Glutamatergic neuron (in vitro differentiated cells): Measurements from ENCODE around the gene LRCH2. TPM values are rescaled to one million over a fixed set of nuclear protein-coding genes. Genes with fewer than 3 reads are reported as not detected.

Experiments used
- DNase-seq: peaks from one replicate; pipeline ENCODE4 v3.0.0; 2022
- H3K27ac Mint-ChIP-seq: one replicate; pipeline ENCODE4 v1.8.0; 2020; ENCODE audit warnings: mild to moderate bottlenecking, mixed read lengths, inconsistent platforms; ENCODE audit not compliant: unreplicated experiment
- H3K27me3 Mint-ChIP-seq: one replicate; pipeline ENCODE4 v1.8.0; 2020; ENCODE audit warnings: mild to moderate bottlenecking, moderate library complexity, mixed read lengths, inconsistent platforms; ENCODE audit not compliant: unreplicated experiment
- H3K36me3 Mint-ChIP-seq: one replicate; pipeline ENCODE4 v1.8.0; 2020; ENCODE audit warnings: mild to moderate bottlenecking, mixed read lengths, inconsistent platforms; ENCODE audit not compliant: unreplicated experiment
- H3K4me1 Mint-ChIP-seq: one replicate; pipeline ENCODE4 v1.8.0; 2020; ENCODE audit warnings: mild to moderate bottlenecking, low read depth, mixed read lengths, inconsistent platforms; ENCODE audit not compliant: unreplicated experiment
- H3K4me3 Mint-ChIP-seq: one replicate; pipeline ENCODE4 v1.8.0; 2020; ENCODE audit warnings: mild to moderate bottlenecking, mixed read lengths, inconsistent platforms; ENCODE audit not compliant: unreplicated experiment
- H3K9me3 Mint-ChIP-seq: one replicate; pipeline ENCODE4 v1.8.0; 2020; ENCODE audit warnings: mild to moderate bottlenecking, moderate library complexity, mixed read lengths, inconsistent platforms; ENCODE audit not compliant: unreplicated experiment
- total RNA-seq: library from RNA; stranded (reverse); fragmentation: NEBNext Ultra II Directional; extraction: Animal tissue kit (Norgen Biotek cat#: 25700); gene quantifications from one replicate; pipeline ENCODE4 v1.2.1, GENCODE V29; 2021; ENCODE audit not compliant: unreplicated experiment
- TF ChIP-seq, protein P1 (sequence below): fragments of 200-600 bp; sonication (generic); IDR thresholded peaks from one replicate; pipeline ENCODE4 v1.5.0; 2021; ENCODE audit not compliant: partially characterized antibody, unreplicated experiment

The LRCH2 gene
- total RNA-seq, 1 donor from 2014 or later = 24.2 TPM

DNA sequence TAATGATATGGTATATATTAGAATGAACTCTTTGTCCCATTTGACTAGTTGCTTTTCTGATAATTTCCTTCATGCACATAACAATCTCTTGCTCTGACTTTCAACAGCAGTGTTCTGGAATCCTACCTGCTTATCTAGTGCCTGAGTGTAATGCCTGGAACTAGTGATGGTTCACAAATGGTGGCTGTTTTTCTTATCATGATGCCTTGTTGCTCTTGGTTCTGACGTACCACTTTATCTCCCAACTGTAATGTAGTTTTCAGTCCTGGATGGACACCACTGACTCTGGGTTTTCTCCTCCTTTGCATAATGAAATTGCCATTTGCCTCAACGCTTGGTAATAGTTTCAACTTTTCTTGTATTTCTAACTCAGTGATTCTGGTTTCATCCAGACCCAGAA, 30.1 kb upstream of the LRCH2 start:
- no peaks in the 10 kb centered on the region for H3K4me1 Mint-ChIP-seq
- TF ChIP-seq, protein P1, sequence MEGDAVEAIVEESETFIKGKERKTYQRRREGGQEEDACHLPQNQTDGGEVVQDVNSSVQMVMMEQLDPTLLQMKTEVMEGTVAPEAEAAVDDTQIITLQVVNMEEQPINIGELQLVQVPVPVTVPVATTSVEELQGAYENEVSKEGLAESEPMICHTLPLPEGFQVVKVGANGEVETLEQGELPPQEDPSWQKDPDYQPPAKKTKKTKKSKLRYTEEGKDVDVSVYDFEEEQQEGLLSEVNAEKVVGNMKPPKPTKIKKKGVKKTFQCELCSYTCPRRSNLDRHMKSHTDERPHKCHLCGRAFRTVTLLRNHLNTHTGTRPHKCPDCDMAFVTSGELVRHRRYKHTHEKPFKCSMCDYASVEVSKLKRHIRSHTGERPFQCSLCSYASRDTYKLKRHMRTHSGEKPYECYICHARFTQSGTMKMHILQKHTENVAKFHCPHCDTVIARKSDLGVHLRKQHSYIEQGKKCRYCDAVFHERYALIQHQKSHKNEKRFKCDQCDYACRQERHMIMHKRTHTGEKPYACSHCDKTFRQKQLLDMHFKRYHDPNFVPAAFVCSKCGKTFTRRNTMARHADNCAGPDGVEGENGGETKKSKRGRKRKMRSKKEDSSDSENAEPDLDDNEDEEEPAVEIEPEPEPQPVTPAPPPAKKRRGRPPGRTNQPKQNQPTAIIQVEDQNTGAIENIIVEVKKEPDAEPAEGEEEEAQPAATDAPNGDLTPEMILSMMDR = no peak
- no peak for DNase-seq
- H3K9me3 Mint-ChIP-seq = no peaks in the 10 kb centered on the region
- no peaks in the 10 kb centered on the region for H3K27me3 Mint-ChIP-seq
- no peak overlapping the region for H3K4me3 Mint-ChIP-seq
- H3K36me3 Mint-ChIP-seq = no peaks in the 10 kb centered on the region
- no peak overlapping the region for H3K27ac Mint-ChIP-seq

DNA sequence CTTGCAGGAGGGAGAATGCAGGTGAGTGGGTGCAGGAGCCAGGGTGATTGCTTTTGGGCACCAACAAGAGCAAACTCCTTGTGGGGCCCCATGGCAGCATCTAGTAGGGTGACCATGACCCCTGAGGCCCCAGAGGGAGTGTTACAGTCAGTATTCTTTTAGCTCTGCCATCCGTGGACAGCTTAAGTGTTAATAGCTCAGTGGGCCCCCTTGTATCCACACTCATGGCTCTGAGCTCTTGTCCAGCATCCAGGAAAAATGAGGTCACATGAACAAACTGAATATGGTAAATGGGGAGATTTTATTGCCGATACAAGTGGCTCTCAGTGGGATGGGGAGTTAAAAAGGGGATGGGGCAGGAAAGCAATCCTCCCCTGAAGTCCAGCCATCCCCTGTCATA, 27.3 kb upstream of the LRCH2 start:
- DNase-seq = no peak
- no peaks in the 10 kb centered on the region for H3K9me3 Mint-ChIP-seq
- H3K36me3 Mint-ChIP-seq = no peaks in the 10 kb centered on the region
- no peak overlapping the region for H3K4me3 Mint-ChIP-seq
- H3K27me3 Mint-ChIP-seq = no peaks in the 10 kb centered on the region
- no peak overlapping the region for H3K27ac Mint-ChIP-seq
- TF ChIP-seq, protein P1 = no peak
- H3K4me1 Mint-ChIP-seq = no peaks in the 10 kb centered on the region

DNA sequence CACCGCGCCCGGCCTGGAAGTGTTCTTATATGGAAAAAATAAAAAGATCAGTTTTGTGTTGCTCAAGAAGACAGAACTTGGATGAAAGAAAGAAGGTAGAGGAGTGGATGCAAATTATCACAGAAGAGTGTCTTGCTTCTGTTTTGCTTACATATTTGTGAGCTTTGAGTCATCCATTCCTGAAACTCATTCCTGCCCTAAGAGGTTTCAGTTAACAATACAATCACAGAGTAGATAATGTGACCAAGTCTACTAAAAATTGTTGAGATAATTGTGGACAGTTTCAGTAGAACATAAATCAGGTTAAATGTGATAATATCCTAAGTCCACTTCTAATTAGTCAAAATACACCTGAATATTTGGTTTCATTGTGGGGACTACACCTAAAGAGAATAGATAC, 26.4 kb upstream of the LRCH2 start:
- no peaks in the 10 kb centered on the region for H3K9me3 Mint-ChIP-seq
- no peak overlapping the region for H3K4me3 Mint-ChIP-seq
- no peaks in the 10 kb centered on the region for H3K27me3 Mint-ChIP-seq
- no peaks in the 10 kb centered on the region for H3K4me1 Mint-ChIP-seq
- TF ChIP-seq, protein P1 = no peak
- no peak for DNase-seq
- H3K36me3 Mint-ChIP-seq = no peaks in the 10 kb centered on the region
- no peak overlapping the region for H3K27ac Mint-ChIP-seq

DNA sequence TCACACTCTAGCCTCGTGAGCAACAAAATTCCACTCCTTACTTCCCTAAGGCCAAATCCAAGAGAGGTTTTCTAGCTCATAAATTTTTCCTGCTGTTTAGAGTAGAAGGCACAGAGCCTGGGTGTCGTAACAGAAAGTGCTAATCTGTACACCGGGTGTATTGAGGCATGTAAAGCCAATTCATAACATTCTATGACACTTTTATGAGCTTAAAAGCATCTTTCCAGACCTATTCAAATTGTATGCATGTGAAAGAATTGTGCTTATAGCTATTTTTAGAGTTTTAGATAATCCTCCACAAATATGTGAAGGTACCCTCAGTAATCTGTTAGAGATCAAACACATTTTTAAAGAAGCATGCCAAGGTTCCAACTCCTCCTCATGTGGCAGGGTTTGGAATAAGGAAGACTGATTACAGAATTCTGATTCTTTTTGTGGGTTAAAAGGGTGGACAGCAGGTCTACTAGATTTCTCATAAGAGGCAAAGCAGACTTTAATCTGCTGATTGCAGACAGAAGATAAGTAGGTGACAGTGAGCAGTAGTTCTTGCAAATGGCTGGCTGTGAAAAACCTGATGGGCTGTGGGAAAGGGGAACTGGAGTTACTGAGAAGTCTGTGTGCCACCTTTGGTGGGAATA, 25.5 kb upstream of the LRCH2 start:
- no peak overlapping the region for H3K27ac Mint-ChIP-seq
- H3K36me3 Mint-ChIP-seq = no peaks in the 10 kb centered on the region
- TF ChIP-seq, protein P1 = no peak
- no peaks in the 10 kb centered on the region for H3K9me3 Mint-ChIP-seq
- no peak overlapping the region for H3K4me3 Mint-ChIP-seq
- DNase-seq = no peak
- no peaks in the 10 kb centered on the region for H3K27me3 Mint-ChIP-seq
- no peaks in the 10 kb centered on the region for H3K4me1 Mint-ChIP-seq

DNA sequence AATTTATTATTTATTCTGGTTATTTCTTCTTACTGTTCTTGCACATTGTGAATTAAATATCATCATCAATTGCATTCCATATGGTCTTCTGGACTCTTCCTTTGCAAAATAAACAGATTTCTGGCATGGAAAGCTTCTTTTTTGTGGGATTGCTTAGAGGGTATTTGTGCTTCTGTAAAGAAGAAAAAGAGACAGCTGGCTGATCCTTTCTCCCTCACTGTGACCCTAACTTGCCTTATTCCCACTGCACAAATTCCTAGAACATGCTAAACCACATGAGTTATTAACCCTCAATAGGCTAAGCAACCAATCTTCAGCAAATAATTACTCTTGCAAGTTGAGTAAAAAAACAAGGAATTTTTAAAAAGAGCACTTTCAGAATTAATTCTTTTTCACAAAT, 23.8 kb upstream of the LRCH2 start:
- no peak overlapping the region for H3K4me3 Mint-ChIP-seq
- no peaks in the 10 kb centered on the region for H3K27me3 Mint-ChIP-seq
- TF ChIP-seq, protein P1 = no peak
- H3K27ac Mint-ChIP-seq = no peak overlapping the region
- DNase-seq = no peak
- no peaks in the 10 kb centered on the region for H3K9me3 Mint-ChIP-seq
- H3K4me1 Mint-ChIP-seq = no peaks in the 10 kb centered on the region
- H3K36me3 Mint-ChIP-seq = no peaks in the 10 kb centered on the region
